HCT116 (cell line): ENCODE measurements around the gene CDKN1C.

Experiments used
- CEBPB ChIP-seq: IDR thresholded peaks from 2 replicates; pipeline ENCODE4 v1.6.1; 2012; ENCODE audit warnings: low read depth
- CTCF ChIP-seq, 3 experiments: fragments of 200-600 bp in 1 of 3; sonication (generic) in 1 of 3; IDR thresholded peaks in 2 of 3; conservative IDR thresholded peaks in 1 of 3; 2 replicates each; pipeline ENCODE4 v1.5.1; 2012 to 2017; ENCODE audit warnings: low read depth in 2 of 3, low read length in 2 of 3, antibody characterized with exemption in 1 of 3, borderline replicate concordance in 1 of 3, control low read depth in 1 of 3, mild to moderate bottlenecking in 1 of 3, mixed read lengths in 1 of 3, mixed run types in 1 of 3, moderate library complexity in 1 of 3; ENCODE audit not compliant: insufficient read depth in 1 of 3
- ELF1 ChIP-seq: IDR thresholded peaks from 2 replicates; pipeline ENCODE4 v1.6.1; 2012; ENCODE audit warnings: low read depth, borderline replicate concordance
- EZH2 ChIP-seq: fragments of 200-600 bp; sonication (generic); IDR thresholded peaks from 2 replicates; pipeline ENCODE4 v1.6.1; 2017; ENCODE audit warnings: antibody characterized with exemption, mixed run types
- MAX ChIP-seq: IDR thresholded peaks from 2 replicates; pipeline ENCODE4 v1.6.1; 2012
- POLR2A ChIP-seq: IDR thresholded peaks from 2 replicates; pipeline ENCODE4 v1.7.0; 2011; ENCODE audit warnings: borderline replicate concordance; ENCODE audit not compliant: insufficient read depth, insufficient read length; ENCODE audit errors: extremely low read depth
- POLR2AphosphoS5 ChIP-seq: IDR thresholded peaks from 2 replicates; pipeline ENCODE4 v1.6.1; 2011; ENCODE audit warnings: mild to moderate bottlenecking, low read depth, low read length, moderate library complexity
- REST ChIP-seq: IDR thresholded peaks from 2 replicates; pipeline ENCODE4 v1.6.1; 2012; ENCODE audit warnings: low read depth
- SIN3A ChIP-seq: IDR thresholded peaks from 2 replicates; pipeline ENCODE4 v1.6.1; 2012; ENCODE audit warnings: low read depth
- ZNF274 ChIP-seq: fragments of 200-500 bp; sonication (Bioruptor generic); IDR thresholded peaks from 2 replicates; pipeline ENCODE4 v1.6.1; 2014; ENCODE audit warnings: mild to moderate bottlenecking, low read depth, low read length, inconsistent platforms

GRCh38 chr11:2931420-2931746 is 45.8 kb upstream of the CDKN1C start:
- TF ChIP-seq ZNF274 = no peak
- no peak for TF ChIP-seq CTCF (IDR thresholded peaks at IDR 0.05 in 2 of 3, conservative IDR thresholded peaks at IDR 0.05 in 1 of 3; ENCODE audit: borderline replicate concordance in 1 of 3, insufficient read depth in 1 of 3, low read depth in 2 of 3, low read length in 2 of 3)
- no peak for TF ChIP-seq SIN3A
- TF ChIP-seq ELF1 = no peak
- TF ChIP-seq EZH2 = no peak
- no peak for TF ChIP-seq POLR2A
- TF ChIP-seq MAX = no peak
- no peak for TF ChIP-seq REST
- no peak for TF ChIP-seq CEBPB
- TF ChIP-seq POLR2AphosphoS5 = no peak
